NCI-H510A treated with DMSO at 0.1 percent for 48 hours (cell line): ENCODE data around the gene EXOC6B.

ENCODE experiments used
- DNase-seq: peaks from one replicate; lab custom pipeline; 2025; lab: John Stamatoyannopoulos, UW

The EXOC6B gene

GRCh38 chr2:72825257-72826155 is at the start of gene EXOC6B:
Gene EXOC6B, minus strand, starts transcription at chr2:72826033.
- DNase-seq: peak; percentile 92

- DNase-seq: no peak
Measured at GRCh38 chr2:72871880-72872279, 46.0 kb upstream of the EXOC6B start.

GRCh38 chr2:72871060-72871459 is 45.2 kb upstream of the EXOC6B start:
- DNase-seq: no peak

- DNase-seq: no peak
Measured at GRCh38 chr2:72864500-72864899, 38.7 kb upstream of the EXOC6B start.

- DNase-seq: peak; percentile 39
Measured at GRCh38 chr2:72863046-72863445, 37.2 kb upstream of the EXOC6B start.

- peak; percentile 91 for DNase-seq
Measured at GRCh38 chr2:72862239-72862988, 36.6 kb upstream of the EXOC6B start.

GRCh38 chr2:72859831-72860262 is 34.0 kb upstream of the EXOC6B start:
- peak; percentile 78 for DNase-seq

- DNase-seq: no peak
Measured at GRCh38 chr2:72851333-72851732, 25.5 kb upstream of the EXOC6B start.

- no peak for DNase-seq
Measured at GRCh38 chr2:72849138-72849462, 23.3 kb upstream of the EXOC6B start.

GRCh38 chr2:72848436-72849137 is 22.8 kb upstream of the EXOC6B start:
- no peak for DNase-seq

GRCh38 chr2:72847534-72848315 is 21.9 kb upstream of the EXOC6B start:
- DNase-seq: no peak

- DNase-seq: no peak
Measured at GRCh38 chr2:72846171-72847095, 20.6 kb upstream of the EXOC6B start.

GRCh38 chr2:72843301-72843700 is 17.5 kb upstream of the EXOC6B start:
- DNase-seq: no peak

GRCh38 chr2:72841462-72842125 is 15.8 kb upstream of the EXOC6B start:
- no peak for DNase-seq

- DNase-seq: no peak
Measured at GRCh38 chr2:72840066-72840465, 14.2 kb upstream of the EXOC6B start.

GRCh38 chr2:72837171-72837570 is 11.3 kb upstream of the EXOC6B start:
- no peak for DNase-seq

GRCh38 chr2:72835403-72835802 is 9.6 kb upstream of the EXOC6B start:
- DNase-seq: no peak

- DNase-seq: no peak
Measured at GRCh38 chr2:72834596-72834995, 8.8 kb upstream of the EXOC6B start.

GRCh38 chr2:72833084-72833714 is 7.4 kb upstream of the EXOC6B start:
- DNase-seq: no peak

GRCh38 chr2:72830273-72830672 is 4.4 kb upstream of the EXOC6B start:
- no peak for DNase-seq
